ENCODE results near the gene TAB2. TPM values are rescaled to one million over a fixed set of nuclear protein-coding genes. Genes with fewer than 3 reads are reported as not detected.

The TAB2 gene
- total RNA-seq, 1 experiment from 2014 or later: 13.4 TPM

- no peak for DNase-seq (ENCODE audit: extremely low read depth, low read depth)
Measured at GRCh38 chr6:149365197-149365596, 47.7 kb downstream of the TAB2 start.

GRCh38 chr6:149366267-149366921 lies 48.9 kb downstream of the TAB2 start:
- no peak for DNase-seq (ENCODE audit: extremely low read depth, low read depth)

GRCh38 chr6:149368065-149368464 lies 50.6 kb downstream of the TAB2 start:
- DNase-seq (ENCODE audit: extremely low read depth, low read depth): no peak

- DNase-seq (ENCODE audit: extremely low read depth, low read depth): no peak
Measured at GRCh38 chr6:149371154-149371553, 53.6 kb downstream of the TAB2 start.

- no peak for DNase-seq (ENCODE audit: extremely low read depth, low read depth)
Measured at GRCh38 chr6:149372062-149372461, 54.5 kb downstream of the TAB2 start.

- DNase-seq (ENCODE audit: extremely low read depth, low read depth): no peak
Measured at GRCh38 chr6:149373511-149373910, 56.0 kb downstream of the TAB2 start.

- no peak for DNase-seq (ENCODE audit: extremely low read depth, low read depth)
Measured at GRCh38 chr6:149379977-149380376, 62.5 kb downstream of the TAB2 start.

GRCh38 chr6:149380523-149380922 lies 63.0 kb downstream of the TAB2 start:
- no peak for DNase-seq (ENCODE audit: extremely low read depth, low read depth)

- no peak for DNase-seq (ENCODE audit: extremely low read depth, low read depth)
Measured at GRCh38 chr6:149383371-149383770, 65.9 kb downstream of the TAB2 start.

- no peak for DNase-seq (ENCODE audit: extremely low read depth, low read depth)
Measured at GRCh38 chr6:149384464-149384863, 67.0 kb downstream of the TAB2 start.

GRCh38 chr6:149385998-149386646 lies 68.6 kb downstream of the TAB2 start:
- no peak for DNase-seq (ENCODE audit: extremely low read depth, low read depth)

- no peak for DNase-seq (ENCODE audit: extremely low read depth, low read depth)
Measured at GRCh38 chr6:149387779-149388512, 70.4 kb downstream of the TAB2 start.

- no peak for DNase-seq (ENCODE audit: extremely low read depth, low read depth)
Measured at GRCh38 chr6:149389509-149390297, 72.2 kb downstream of the TAB2 start.

- no peak for DNase-seq (ENCODE audit: extremely low read depth, low read depth)
Measured at GRCh38 chr6:149392093-149392492, 74.6 kb downstream of the TAB2 start.

GRCh38 chr6:149392535-149392934 lies 75.0 kb downstream of the TAB2 start:
- no peak for DNase-seq (ENCODE audit: extremely low read depth, low read depth)

GRCh38 chr6:149393002-149393679 lies 75.6 kb downstream of the TAB2 start:
- DNase-seq (ENCODE audit: extremely low read depth, low read depth): no peak

- no peak for DNase-seq (ENCODE audit: extremely low read depth, low read depth)
Measured at GRCh38 chr6:149395185-149395584, 77.7 kb downstream of the TAB2 start.

GRCh38 chr6:149397384-149397783 lies 79.9 kb downstream of the TAB2 start:
- DNase-seq (ENCODE audit: extremely low read depth, low read depth): no peak

- DNase-seq (ENCODE audit: extremely low read depth, low read depth): no peak
Measured at GRCh38 chr6:149400050-149400449, 82.5 kb downstream of the TAB2 start, which contains the start of gene SUMO4. Gene SUMO4, plus strand, starts transcription at chr6:149400262. Its CDS starts 130 bp downstream, at chr6:149400392.

GRCh38 chr6:149403534-149403933 lies 86.0 kb downstream of the TAB2 start:
- no peak for DNase-seq (ENCODE audit: extremely low read depth, low read depth)
